ENCODE measurements around the gene CMTR2.

The CMTR2 gene

GRCh38 chr16:71249399-71249798 is 39.8 kb downstream of the CMTR2 start:
- DNase-seq (ENCODE audit: low read depth), result no peak
- TF ChIP-seq CTCF (conservative IDR thresholded peaks at IDR 0.05; ENCODE audit: low read depth, low read length), result no peak
- no peak overlapping the region for H3K4me3 ChIP-seq (ENCODE audit: low read depth, low read length)

- no peak for TF ChIP-seq CTCF (conservative IDR thresholded peaks at IDR 0.05; ENCODE audit: low read depth, low read length)
- no peak overlapping the region for H3K4me3 ChIP-seq (ENCODE audit: low read depth, low read length)
- no peak for DNase-seq (ENCODE audit: low read depth)
Measured at GRCh38 chr16:71247478-71247877, 41.7 kb downstream of the CMTR2 start.

- no peak overlapping the region for H3K4me3 ChIP-seq (ENCODE audit: low read depth, low read length)
- DNase-seq (ENCODE audit: low read depth), result no peak
- no peak for TF ChIP-seq CTCF (conservative IDR thresholded peaks at IDR 0.05; ENCODE audit: low read depth, low read length)
Measured at GRCh38 chr16:71246309-71246708, 42.9 kb downstream of the CMTR2 start.

- DNase-seq (ENCODE audit: low read depth), result no peak
- H3K4me3 ChIP-seq (ENCODE audit: low read depth, low read length), result no peak overlapping the region
- TF ChIP-seq CTCF (conservative IDR thresholded peaks at IDR 0.05; ENCODE audit: low read depth, low read length), result no peak
Measured at GRCh38 chr16:71244521-71244920, 44.7 kb downstream of the CMTR2 start.

GRCh38 chr16:71242601-71243000 is 46.6 kb downstream of the CMTR2 start:
- H3K4me3 ChIP-seq (ENCODE audit: low read depth, low read length), result no peak overlapping the region
- no peak for TF ChIP-seq CTCF (conservative IDR thresholded peaks at IDR 0.05; ENCODE audit: low read depth, low read length)
- DNase-seq (ENCODE audit: low read depth), result no peak

- DNase-seq (ENCODE audit: low read depth), result no peak
- H3K4me3 ChIP-seq (ENCODE audit: low read depth, low read length), result no peak overlapping the region
- no peak for TF ChIP-seq CTCF (conservative IDR thresholded peaks at IDR 0.05; ENCODE audit: low read depth, low read length)
Measured at GRCh38 chr16:71242036-71242435, 47.2 kb downstream of the CMTR2 start.
